HepG2 (cell line): ENCODE measurements around the gene NATD1. TPM values are rescaled to one million over a fixed set of nuclear protein-coding genes. Genes with fewer than 3 reads are reported as not detected.

ENCODE experiments used
- FOXA1 ChIP-seq, 2 experiments: fragments of 450-650 bp in 1 of 2; sonication (generic) in 1 of 2; formaldehyde crosslinking in 1 of 2; IDR thresholded peaks; 2 replicates each; pipeline versions ENCODE4 v1.4.0 to v1.6.1; 2016 to 2020; ENCODE audit warnings: missing genetic modification reagents in 1 of 2
- GTF3A ChIP-seq: sonication (generic); formaldehyde crosslinking; conservative IDR thresholded peaks from 2 replicates; pipeline ENCODE4 v1.4.0; 2020; ENCODE audit warnings: mild to moderate bottlenecking, missing genetic modification reagents
- JDP2 ChIP-seq: sonication (generic); formaldehyde crosslinking; IDR thresholded peaks from 2 replicates; pipeline ENCODE4 v1.8.1; 2022; ENCODE audit warnings: missing genetic modification reagents, borderline replicate concordance
- MAFF ChIP-seq: IDR thresholded peaks from 2 replicates; pipeline ENCODE4 v1.6.1; 2011; ENCODE audit warnings: low read depth, low read length, improper control_type of control experiment
- MAFG ChIP-seq: sonication (generic); formaldehyde crosslinking; IDR thresholded peaks from 2 replicates; pipeline ENCODE4 v1.5.1; 2020; ENCODE audit warnings: mild to moderate bottlenecking, missing genetic modification reagents
- RARG ChIP-seq: sonication (generic); formaldehyde crosslinking; IDR thresholded peaks from 2 replicates; pipeline ENCODE4 v1.4.0; 2020; ENCODE audit warnings: low read depth, mild to moderate bottlenecking, missing genetic modification reagents
- SPEN ChIP-seq: sonication (generic); formaldehyde crosslinking; IDR thresholded peaks from 2 replicates; pipeline ENCODE4 v1.5.1; 2020; ENCODE audit warnings: low read depth, mild to moderate bottlenecking, missing genetic modification reagents
- SRSF4 ChIP-seq: fragments of 200-400 bp; formaldehyde crosslinking; IDR thresholded peaks from one replicate; pipeline ENCODE4 v1.6.1; 2018; ENCODE audit warnings: mild to moderate bottlenecking, low read depth, low read length, moderate library complexity; ENCODE audit not compliant: poor library complexity, severe bottlenecking
- TBX2 ChIP-seq: sonication (generic); formaldehyde crosslinking; IDR thresholded peaks from 2 replicates; pipeline ENCODE4 v1.5.0; 2020; ENCODE audit warnings: missing genetic modification reagents, mild to moderate bottlenecking, borderline replicate concordance
- ZBTB7B ChIP-seq: sonication (generic); formaldehyde crosslinking; IDR thresholded peaks from 2 replicates; pipeline ENCODE4 v1.4.0; 2020; ENCODE audit warnings: missing genetic modification reagents
- ZNF10 ChIP-seq: sonication (generic); formaldehyde crosslinking; IDR thresholded peaks from 2 replicates; pipeline ENCODE4 v1.4.0; 2020; ENCODE audit warnings: mild to moderate bottlenecking, low read depth, missing genetic modification reagents, borderline replicate concordance
- ZNF205 ChIP-seq: IDR thresholded peaks from 2 replicates; pipeline ENCODE4 v1.6.1; 2018; ENCODE audit warnings: missing biosample characterization, missing genetic modification reagents
- ZNF274 ChIP-seq: sonication (generic); formaldehyde crosslinking; IDR thresholded peaks from 2 replicates; pipeline ENCODE4 v1.5.1; 2020; ENCODE audit warnings: mild to moderate bottlenecking, missing genetic modification reagents
- ZNF431 ChIP-seq: sonication (generic); formaldehyde crosslinking; IDR thresholded peaks from 2 replicates; pipeline ENCODE4 v1.9.0; 2022; ENCODE audit warnings: missing genetic modification reagents, low read depth, mild to moderate bottlenecking, borderline replicate concordance
- ZNF598 ChIP-seq: sonication (generic); formaldehyde crosslinking; IDR thresholded peaks from 2 replicates; pipeline ENCODE4 v1.5.1; 2020; ENCODE audit warnings: mild to moderate bottlenecking, missing genetic modification reagents, borderline replicate concordance
- ZNF670 ChIP-seq: sonication (generic); formaldehyde crosslinking; IDR thresholded peaks from 2 replicates; pipeline ENCODE4 v1.8.0; 2022; ENCODE audit warnings: mild to moderate bottlenecking, missing genetic modification reagents, borderline replicate concordance
- ZNF788 ChIP-seq: sonication (generic); formaldehyde crosslinking; IDR thresholded peaks from 2 replicates; pipeline ENCODE4 v1.5.0; 2020; ENCODE audit warnings: mild to moderate bottlenecking, missing genetic modification reagents, borderline replicate concordance
- ZNF878 ChIP-seq: sonication (generic); formaldehyde crosslinking; IDR thresholded peaks from 2 replicates; pipeline ENCODE4 v1.8.1; 2023; ENCODE audit warnings: mild to moderate bottlenecking, missing genetic modification reagents, moderate library complexity
- polyA plus RNA-seq, 8 experiments: library from polyadenylated mRNA; depleted of rRNA in 3 of 8; stranded (reverse) in 7 of 8; unstranded in 1 of 8; fragments of >200 nt; fragmentation: Illumina TruSeq in 4 of 8; extraction: Trizol in 4 of 8; gene quantifications; 2 replicates each; pipeline versions ENCODE4 v1.2.1 to v1.2.3, GENCODE V29; 2011 to 2016; ENCODE audit warnings: low read depth in 4 of 8, missing spikeins in 1 of 8, mixed read lengths in 1 of 8; ENCODE audit not compliant: insufficient read depth in 1 of 8
- total RNA-seq, 5 experiments: library from RNA; depleted of rRNA; stranded (reverse); fragments of >200 nt; fragmentation: Illumina TruSeq; extraction: Trizol; gene quantifications; 2 replicates each; pipeline ENCODE4 v1.2.3, GENCODE V29; 2016; ENCODE audit warnings: low read depth in 1 of 5
- TF ChIP-seq, protein P1 (sequence below): sonication (generic); formaldehyde crosslinking; IDR thresholded peaks from 2 replicates; pipeline ENCODE4 v1.4.0; 2020; ENCODE audit warnings: missing genetic modification reagents
- TF ChIP-seq, protein P2 (sequence below), 2 experiments: sonication (generic) in 1 of 2; formaldehyde crosslinking in 1 of 2; IDR thresholded peaks; 2 replicates each; pipeline versions ENCODE4 v1.6.1 to v1.9.0; 2014 to 2022; ENCODE audit warnings: antibody characterized with exemption in 1 of 2, borderline replicate concordance in 1 of 2, inconsistent platforms in 1 of 2, low read depth in 1 of 2, missing genetic modification reagents in 1 of 2

NATD1 gene
- total and polyA plus RNA-seq, 2 of the 13 experiments (the other 11 are each of a cell fraction or from before 2014, with no cell fraction given): 0.31 to 2.3 TPM

GRCh38 chr17:21214015-21214776 is 39.0 kb downstream of the NATD1 start, which contains the start of gene TMEM11 (continued):
- TF ChIP-seq ZNF274 (CRISPR knock-in tag) (0 out of 2 replicates have a peak, but pooled peaks have one; percentile 20), FOXA1 (IDR thresholded peaks at IDR 0.05) (no peak), FOXA1 (CRISPR knock-in tag; IDR thresholded peaks at IDR 0.05) (no peak; the same call in 1 of the 2 replicates), SPEN (peak; percentile 16), ZNF788 (CRISPR knock-in tag) (peak; percentile 73; the same call in 1 of the 2 replicates), ZNF10 (no peak), JDP2 (CRISPR knock-in tag) (no peak), MAFG (CRISPR knock-in tag) (no peak), ZBTB7B (CRISPR knock-in tag) (peak; percentile 51; the same call in 1 of the 2 replicates), RARG (no peak), MAFF (no peak), ZNF670 (no peak), ZNF878 (CRISPR knock-in tag) (no peak), ZNF205 (CRISPR knock-in tag) (0 out of 2 replicates have a peak, but pooled peaks have one; percentile 9), TBX2 (CRISPR knock-in tag) (peak; percentile 55; the same call in 1 of the 2 replicates), GTF3A (CRISPR knock-in tag) (no peak), SRSF4 (no peak), ZNF431 (CRISPR knock-in tag) (no peak; the same call in 1 of the 2 replicates), ZNF598 (CRISPR knock-in tag) (no peak; the same call in 1 of the 2 replicates)
- TF ChIP-seq, protein P1, sequence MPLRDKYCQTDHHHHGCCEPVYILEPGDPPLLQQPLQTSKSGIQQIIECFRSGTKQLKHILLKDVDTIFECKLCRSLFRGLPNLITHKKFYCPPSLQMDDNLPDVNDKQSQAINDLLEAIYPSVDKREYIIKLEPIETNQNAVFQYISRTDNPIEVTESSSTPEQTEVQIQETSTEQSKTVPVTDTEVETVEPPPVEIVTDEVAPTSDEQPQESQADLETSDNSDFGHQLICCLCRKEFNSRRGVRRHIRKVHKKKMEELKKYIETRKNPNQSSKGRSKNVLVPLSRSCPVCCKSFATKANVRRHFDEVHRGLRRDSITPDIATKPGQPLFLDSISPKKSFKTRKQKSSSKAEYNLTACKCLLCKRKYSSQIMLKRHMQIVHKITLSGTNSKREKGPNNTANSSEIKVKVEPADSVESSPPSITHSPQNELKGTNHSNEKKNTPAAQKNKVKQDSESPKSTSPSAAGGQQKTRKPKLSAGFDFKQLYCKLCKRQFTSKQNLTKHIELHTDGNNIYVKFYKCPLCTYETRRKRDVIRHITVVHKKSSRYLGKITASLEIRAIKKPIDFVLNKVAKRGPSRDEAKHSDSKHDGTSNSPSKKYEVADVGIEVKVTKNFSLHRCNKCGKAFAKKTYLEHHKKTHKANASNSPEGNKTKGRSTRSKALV (CRISPR knock-in tag): no peak
- TF ChIP-seq, protein P2, sequence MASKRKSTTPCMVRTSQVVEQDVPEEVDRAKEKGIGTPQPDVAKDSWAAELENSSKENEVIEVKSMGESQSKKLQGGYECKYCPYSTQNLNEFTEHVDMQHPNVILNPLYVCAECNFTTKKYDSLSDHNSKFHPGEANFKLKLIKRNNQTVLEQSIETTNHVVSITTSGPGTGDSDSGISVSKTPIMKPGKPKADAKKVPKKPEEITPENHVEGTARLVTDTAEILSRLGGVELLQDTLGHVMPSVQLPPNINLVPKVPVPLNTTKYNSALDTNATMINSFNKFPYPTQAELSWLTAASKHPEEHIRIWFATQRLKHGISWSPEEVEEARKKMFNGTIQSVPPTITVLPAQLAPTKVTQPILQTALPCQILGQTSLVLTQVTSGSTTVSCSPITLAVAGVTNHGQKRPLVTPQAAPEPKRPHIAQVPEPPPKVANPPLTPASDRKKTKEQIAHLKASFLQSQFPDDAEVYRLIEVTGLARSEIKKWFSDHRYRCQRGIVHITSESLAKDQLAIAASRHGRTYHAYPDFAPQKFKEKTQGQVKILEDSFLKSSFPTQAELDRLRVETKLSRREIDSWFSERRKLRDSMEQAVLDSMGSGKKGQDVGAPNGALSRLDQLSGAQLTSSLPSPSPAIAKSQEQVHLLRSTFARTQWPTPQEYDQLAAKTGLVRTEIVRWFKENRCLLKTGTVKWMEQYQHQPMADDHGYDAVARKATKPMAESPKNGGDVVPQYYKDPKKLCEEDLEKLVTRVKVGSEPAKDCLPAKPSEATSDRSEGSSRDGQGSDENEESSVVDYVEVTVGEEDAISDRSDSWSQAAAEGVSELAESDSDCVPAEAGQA (IDR thresholded peaks at IDR 0.05; ENCODE audit: low read depth): peak; percentile 67; the same call in 1 of the 2 replicates
- TF ChIP-seq, protein P2 (CRISPR knock-in tag; IDR thresholded peaks at IDR 0.05; ENCODE audit: borderline replicate concordance): no peak
